Left lung (tissue), 10 donors: ENCODE measurements around the gene RNF111. TPM values are rescaled to one million over a fixed set of nuclear protein-coding genes. Genes with fewer than 3 reads are reported as not detected.
"Not testable (repeated sequence)": the region's sequence is repeated elsewhere in the genome, so short reads cannot be mapped to it uniquely, and the experiment has no call there.

Experiments used
- ATAC-seq: fragments of 200-7000 bp; cut with Tn5 transposase; one replicate; pipeline ENCODE4 v1.9.1; 2020; ENCODE audit warnings: moderate library complexity
- DNase-seq, 4 donors: peaks; one replicate each; pipeline ENCODE4 v3.0.0-alpha.2; 2013 to 2020
- H3K27ac ChIP-seq, 2 donors: fragments of 200-600 bp; sonication (generic) in 1 of 2; one replicate each; pipeline versions ENCODE4 v1.5.0 to v1.8.0; 2020 to 2021
- H3K27me3 ChIP-seq, 2 donors: fragments of 200-600 bp; sonication (generic) in 1 of 2; one replicate each; pipeline versions ENCODE4 v1.5.0 to v1.8.0; 2020 to 2021
- H3K36me3 ChIP-seq, 2 donors: fragments of 200-600 bp; sonication (generic) in 1 of 2; one replicate each; pipeline versions ENCODE4 v1.5.0 to v1.8.0; 2020 to 2021
- H3K4me1 ChIP-seq, 2 donors: fragments of 200-600 bp; one replicate each; pipeline ENCODE4 v1.8.0; 2021
- H3K4me3 ChIP-seq, 2 donors: fragments of 200-600 bp; sonication (generic) in 1 of 2; one replicate each; pipeline versions ENCODE4 v1.5.0 to v1.8.0; 2020 to 2021; ENCODE audit warnings: mild to moderate bottlenecking in 1 of 2
- H3K9me3 ChIP-seq, 2 donors: fragments of 200-600 bp; sonication (generic) in 1 of 2; one replicate each; pipeline versions ENCODE4 v1.5.0 to v1.8.0; 2020 to 2021
- intact Hi-C, 2 donors: fragments of 100-400 bp; cut with DNase I; formaldehyde crosslinking; loops; one replicate each; pipeline versions ENCODE4 v1.11.2 to v1.14.2; 2022
- polyA plus RNA-seq, 6 donors: library from polyadenylated mRNA; unstranded; fragments of 120-200 nt; gene quantifications; one replicate each; pipeline ENCODE4 v1.2.1, GENCODE V29; 2013; ENCODE audit not compliant: insufficient read length in 6 of 6
- total RNA-seq, 2 donors: library from RNA; stranded (reverse); fragmentation: NEBNext Ultra II Directional; extraction: Animal tissue kit (Norgen Biotek cat#: 25700); gene quantifications; one replicate each; pipeline ENCODE4 v1.2.1, GENCODE V29; 2021
- TF ChIP-seq, protein P1 (sequence below), 2 donors: fragments of 200-600 bp; sonication (generic) in 1 of 2; IDR thresholded peaks; one replicate each; pipeline versions ENCODE4 v1.5.0 to v1.8.0; 2021; ENCODE audit warnings: antibody characterized with exemption in 2 of 2
- donor health status: DM: no; HTN: yes; CAD: no.
- donor health status: DM: no; HTN: no; CAD: no.

Gene RNF111
- total and polyA plus RNA-seq, 8 donors, result 34.1 to 40.6 (median 39.0) TPM

DNA sequence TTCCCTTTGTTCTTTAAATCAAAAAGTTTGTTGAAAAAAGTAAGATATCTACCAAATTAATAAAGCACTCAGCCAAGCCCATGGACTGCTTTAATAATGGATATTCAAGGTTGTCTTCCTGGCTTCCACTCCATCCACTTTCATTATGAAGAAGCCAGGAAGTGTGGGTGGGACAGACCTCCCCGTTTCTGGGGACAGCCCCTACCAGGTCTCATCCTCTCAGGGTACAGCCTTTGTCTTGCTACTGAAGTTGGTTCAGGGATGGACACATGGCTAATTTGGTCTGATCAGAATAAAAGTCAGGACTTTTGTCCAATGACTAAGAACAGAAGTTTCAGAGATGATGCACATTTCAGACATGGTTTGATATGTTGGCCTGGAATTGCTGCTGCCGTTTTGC lies 150.1 kb downstream of the RNF111 start:
- intact Hi-C loops, result no loop called here
- H3K27me3 ChIP-seq, result no peaks in the 10 kb centered on the region
- H3K27ac ChIP-seq, result no peak overlapping the region
- no peaks in the 10 kb centered on the region for H3K9me3 ChIP-seq
- TF ChIP-seq, protein P1, sequence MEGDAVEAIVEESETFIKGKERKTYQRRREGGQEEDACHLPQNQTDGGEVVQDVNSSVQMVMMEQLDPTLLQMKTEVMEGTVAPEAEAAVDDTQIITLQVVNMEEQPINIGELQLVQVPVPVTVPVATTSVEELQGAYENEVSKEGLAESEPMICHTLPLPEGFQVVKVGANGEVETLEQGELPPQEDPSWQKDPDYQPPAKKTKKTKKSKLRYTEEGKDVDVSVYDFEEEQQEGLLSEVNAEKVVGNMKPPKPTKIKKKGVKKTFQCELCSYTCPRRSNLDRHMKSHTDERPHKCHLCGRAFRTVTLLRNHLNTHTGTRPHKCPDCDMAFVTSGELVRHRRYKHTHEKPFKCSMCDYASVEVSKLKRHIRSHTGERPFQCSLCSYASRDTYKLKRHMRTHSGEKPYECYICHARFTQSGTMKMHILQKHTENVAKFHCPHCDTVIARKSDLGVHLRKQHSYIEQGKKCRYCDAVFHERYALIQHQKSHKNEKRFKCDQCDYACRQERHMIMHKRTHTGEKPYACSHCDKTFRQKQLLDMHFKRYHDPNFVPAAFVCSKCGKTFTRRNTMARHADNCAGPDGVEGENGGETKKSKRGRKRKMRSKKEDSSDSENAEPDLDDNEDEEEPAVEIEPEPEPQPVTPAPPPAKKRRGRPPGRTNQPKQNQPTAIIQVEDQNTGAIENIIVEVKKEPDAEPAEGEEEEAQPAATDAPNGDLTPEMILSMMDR (IDR thresholded peaks at IDR 0.05), result no peak
- H3K36me3 ChIP-seq, result peaks cover 0 to 58% of the 10 kb centered on the region in 2 donors
- H3K4me1 ChIP-seq, result peaks cover 0 to 9% of the 10 kb centered on the region in 2 donors
- ATAC-seq, result no peak
- no peak for DNase-seq
- no peak overlapping the region for H3K4me3 ChIP-seq

- TF ChIP-seq, protein P1 (IDR thresholded peaks at IDR 0.05), result peak; percentile 15 to 45
- Histone ChIP-seq H3K9me3 (no peaks in the 10 kb centered on the region), H3K4me3 (no peak overlapping the region), H3K4me1 (peaks cover 0 to 9% of the 10 kb centered on the region in 2 donors), H3K36me3 (peaks cover 0 to 54% of the 10 kb centered on the region in 2 donors), H3K27ac (no peak overlapping the region), H3K27me3 (no peaks in the 10 kb centered on the region)
- DNase-seq, result no peak
- intact Hi-C loops, result no loop called here
- ATAC-seq, result peak; percentile 13
These were observed 150.8 kb downstream of the RNF111 start for GRCh38 chr15:59138243-59138642.

DNA sequence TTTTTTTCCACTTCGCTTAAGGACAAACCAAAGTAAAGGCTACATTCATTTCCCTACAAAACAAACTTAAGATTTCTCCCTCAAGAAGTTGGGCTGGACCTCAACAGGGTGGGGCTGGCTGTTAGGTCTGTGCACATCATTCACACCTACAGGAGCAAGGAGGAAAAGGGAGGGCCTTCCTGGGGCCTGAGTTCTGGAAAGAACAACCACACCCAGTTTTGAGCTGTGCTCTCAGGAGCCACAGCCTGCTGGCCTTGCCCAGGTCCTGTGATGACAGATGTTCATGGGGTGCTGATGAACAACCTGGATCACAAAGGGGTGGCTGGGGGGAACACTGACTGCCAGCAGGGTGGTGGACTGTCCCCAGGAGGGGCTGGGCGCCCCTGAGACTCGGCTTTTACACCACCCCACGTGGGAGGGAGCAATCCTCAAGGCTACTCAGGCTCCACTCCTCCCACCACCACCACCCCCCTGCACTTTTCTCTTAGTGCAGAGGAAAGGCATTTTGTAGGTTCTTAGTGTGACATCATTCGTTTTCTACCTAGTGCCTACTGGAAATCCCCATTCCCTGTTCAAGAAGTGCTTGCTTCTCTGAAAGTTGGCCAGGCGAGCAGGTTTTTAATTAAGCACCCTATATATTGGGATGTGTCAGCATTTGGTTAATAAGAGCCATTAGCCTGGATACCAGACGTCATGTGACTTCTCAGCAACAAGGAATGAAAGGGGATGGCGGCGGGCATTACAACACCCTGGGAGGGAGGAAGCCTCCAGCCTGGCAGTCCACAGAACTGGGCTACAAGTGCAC lies 153.2 kb downstream of the RNF111 start:
- Histone ChIP-seq H3K27ac (peak overlapping the region; percentile 16 to 53), H3K27me3 (no peaks in the 10 kb centered on the region), H3K4me3 (no peak overlapping the region), H3K4me1 (peaks cover 0 to 9% of the 10 kb centered on the region in 2 donors), H3K9me3 (no peaks in the 10 kb centered on the region), H3K36me3 (peaks cover 0 to 55% of the 10 kb centered on the region in 2 donors)
- intact Hi-C loops, result no loop called here
- DNase-seq (peak in 1 of 4 donors; percentile 67), ATAC-seq (peak; percentile 94)
- TF ChIP-seq, protein P1 (IDR thresholded peaks at IDR 0.05), result no peak

DNA sequence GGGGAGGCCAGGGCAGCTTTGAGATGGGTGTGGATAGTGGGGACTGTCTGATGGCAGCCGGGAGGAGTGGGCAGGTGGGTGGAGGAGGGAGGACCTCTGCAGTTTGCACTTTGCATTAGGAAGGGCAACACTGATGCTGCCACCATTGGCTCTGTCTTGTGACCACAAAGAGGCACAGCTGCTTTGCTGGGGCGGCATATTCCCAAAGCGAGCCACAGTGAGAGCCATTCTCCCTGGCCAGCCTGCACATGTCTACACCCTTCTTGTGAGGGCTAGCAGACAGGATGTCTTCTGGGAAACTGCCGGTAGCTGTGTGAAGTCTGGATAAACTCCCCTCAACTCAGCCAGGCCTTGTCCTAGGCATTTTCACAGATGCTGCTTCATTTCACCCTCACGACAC lies 155.8 kb downstream of the RNF111 start:
- TF ChIP-seq, protein P1 (IDR thresholded peaks at IDR 0.05), result no peak
- Histone ChIP-seq H3K27me3 (no peaks in the 10 kb centered on the region), H3K4me3 (no peak overlapping the region), H3K4me1 (peaks cover 0 to 9% of the 10 kb centered on the region in 2 donors), H3K9me3 (no peaks in the 10 kb centered on the region), H3K27ac (no peak overlapping the region), H3K36me3 (peaks cover 0 to 45% of the 10 kb centered on the region in 2 donors)
- intact Hi-C loops, result no loop called here
- DNase-seq (no peak), ATAC-seq (no peak)

DNA sequence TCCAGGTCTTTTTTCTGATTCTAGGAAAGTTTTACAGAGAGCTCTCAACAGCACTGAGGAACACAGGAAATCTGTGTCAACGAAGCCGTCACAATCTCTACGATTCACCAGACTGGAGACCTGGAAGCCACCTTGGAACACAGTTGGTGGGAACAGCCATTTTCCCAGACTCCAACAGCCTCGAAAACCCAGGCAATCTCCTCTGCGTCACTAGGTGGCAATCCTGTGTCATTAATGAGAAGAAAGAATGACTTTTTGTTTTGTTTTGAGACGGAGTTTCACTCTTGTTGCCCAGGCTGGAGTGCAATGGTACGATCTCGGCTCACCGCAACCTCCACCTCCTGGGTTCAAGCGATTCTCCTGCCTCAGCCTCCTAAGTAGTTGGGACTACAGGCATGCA lies 157.1 kb downstream of the RNF111 start:
- ATAC-seq, H3K4me3 ChIP-seq, intact Hi-C loops, H3K27me3 ChIP-seq, H3K4me1 ChIP-seq, DNase-seq, H3K9me3 ChIP-seq, H3K27ac ChIP-seq: not testable (repeated sequence)
- H3K36me3 ChIP-seq, result peaks cover 0 to 48% of the 10 kb centered on the region in 2 donors

Other genes starting within 250 kb of the RNF111 start
- 100 to 1,000 TPM; 142 to 167 TPM for gene ADAM10, start 238.0 kb upstream of the RNF111 start, total RNA-seq
- gene ADAM10, start 238.0 kb upstream of the RNF111 start, polyA plus RNA-seq, result 100 to 1,000 TPM; 130 to 167 (median 156) TPM
- gene MINDY2, start 216.4 kb upstream of the RNF111 start, total RNA-seq, result 10 to 100 TPM; 20.6 to 23.5 TPM
- gene MINDY2, start 216.4 kb upstream of the RNF111 start, polyA plus RNA-seq, result 10 to 100 TPM; 15.6 to 18.5 (median 16.2) TPM
- 10 to 100 TPM; 57.4 to 87.7 TPM for gene SLTM, start 54.0 kb upstream of the RNF111 start, total RNA-seq
- gene SLTM, start 54.0 kb upstream of the RNF111 start, polyA plus RNA-seq, result 100 to 1,000 TPM; 121 to 154 (median 144) TPM
- 10 to 100 TPM in 1 of 2 donors, 1 to 10 TPM in 1; 3.3 to 11.0 TPM for gene CCNB2, start 117.5 kb downstream of the RNF111 start, total RNA-seq
- 10 to 100 TPM; 26.5 to 70.1 (median 37.2) TPM for gene CCNB2, start 117.5 kb downstream of the RNF111 start, polyA plus RNA-seq
- not detected for gene LDHAL6B, start 219.2 kb downstream of the RNF111 start, total RNA-seq
- gene LDHAL6B, start 219.2 kb downstream of the RNF111 start, polyA plus RNA-seq, result under 1 TPM in 4 of 6 donors, not detected in 2; 0.09 to 0.17 (median 0.15) TPM